Endodermal cell (in vitro differentiated cells): ENCODE data around the gene NXPH2. TPM values are rescaled to one million over a fixed set of nuclear protein-coding genes. Genes with fewer than 3 reads are reported as not detected.

Experiments used
- DNase-seq: peaks from one replicate; pipeline ENCODE4 v3.0.0-alpha.2; 2017
- H3K27ac ChIP-seq: 2 replicates; pipeline ENCODE4 v1.5.1; 2013; ENCODE audit warnings: mild to moderate bottlenecking, low read depth, low read length, moderate library complexity
- H3K27me3 ChIP-seq: 2 replicates; pipeline ENCODE4 v1.6.1; 2013; ENCODE audit warnings: mild to moderate bottlenecking, low read length, moderate library complexity; ENCODE audit not compliant: insufficient read depth, control insufficient read depth, poor library complexity, severe bottlenecking
- H3K36me3 ChIP-seq: 2 replicates; pipeline ENCODE4 v1.7.0; 2013; ENCODE audit warnings: mild to moderate bottlenecking, low read length, moderate library complexity; ENCODE audit not compliant: control insufficient read depth, insufficient read depth
- H3K4me1 ChIP-seq: one replicate; pipeline ENCODE4 v1.7.0; 2013; ENCODE audit warnings: low read length; ENCODE audit not compliant: control insufficient read depth, insufficient read depth
- H3K4me3 ChIP-seq: 2 replicates; pipeline ENCODE4 v1.5.1; 2013; ENCODE audit warnings: mild to moderate bottlenecking, low read length, moderate library complexity
- H3K9ac ChIP-seq: 2 replicates; pipeline ENCODE4 v1.6.1; 2013; ENCODE audit warnings: mild to moderate bottlenecking, low read length, moderate library complexity; ENCODE audit not compliant: poor library complexity, severe bottlenecking; ENCODE audit errors: extremely low read depth
- H3K9me3 ChIP-seq: 2 replicates; pipeline ENCODE4 v1.6.1; 2013; ENCODE audit warnings: mild to moderate bottlenecking, low read length, moderate library complexity; ENCODE audit not compliant: control insufficient read depth
- H3K27ac Mint-ChIP-seq: 2 replicates; pipeline ENCODE4 v1.8.0; 2020; ENCODE audit warnings: mixed read lengths
- H3K27me3 Mint-ChIP-seq: 2 replicates; pipeline ENCODE4 v1.8.0; 2021; ENCODE audit warnings: mild to moderate bottlenecking, mixed read lengths; ENCODE audit not compliant: insufficient read depth
- H3K36me3 Mint-ChIP-seq: 2 replicates; pipeline ENCODE4 v1.8.0; 2020; ENCODE audit warnings: low read depth, mixed read lengths
- H3K4me1 Mint-ChIP-seq: 2 replicates; pipeline ENCODE4 v1.8.0; 2020; ENCODE audit warnings: mixed read lengths
- H3K4me3 Mint-ChIP-seq: 2 replicates; pipeline ENCODE4 v1.8.0; 2020; ENCODE audit warnings: mild to moderate bottlenecking, moderate library complexity, mixed read lengths
- H3K9me3 Mint-ChIP-seq: 2 replicates; pipeline ENCODE4 v1.8.0; 2020; ENCODE audit warnings: mild to moderate bottlenecking, mixed read lengths
- WGBS, 2 experiments: methylation state at CpG; one replicate each; pipeline versions ENCODE4 v1.1.5 to v1.1.7; 2013; ENCODE audit warnings: missing lambda C conversion rate in 2 of 2, mixed read lengths in 1 of 2; ENCODE audit not compliant: insufficient coverage in 1 of 2, insufficient read length in 1 of 2; 5-methylcytosine and 5-hydroxymethylcytosine counted together
- total RNA-seq, 2 donors: library from RNA; stranded (reverse); fragmentation: NEBNext Ultra II Directional in 1 of 2; extraction: Animal tissue kit (Norgen Biotek cat#: 25700) in 1 of 2; gene quantifications; 2 replicates in 1 of 2; 3 replicates in 1 of 2; pipeline ENCODE4 v1.2.1, GENCODE V29; 2021
- TF ChIP-seq, protein P1 (sequence below): fragments of 200-600 bp; sonication (generic); conservative IDR thresholded peaks from 2 replicates; pipeline ENCODE4 v1.5.0; 2021; ENCODE audit warnings: antibody characterized with exemption, mild to moderate bottlenecking

The NXPH2 gene
- total RNA-seq, 2 donors from 2014 or later, result 3.7 to 4.8 TPM

DNA sequence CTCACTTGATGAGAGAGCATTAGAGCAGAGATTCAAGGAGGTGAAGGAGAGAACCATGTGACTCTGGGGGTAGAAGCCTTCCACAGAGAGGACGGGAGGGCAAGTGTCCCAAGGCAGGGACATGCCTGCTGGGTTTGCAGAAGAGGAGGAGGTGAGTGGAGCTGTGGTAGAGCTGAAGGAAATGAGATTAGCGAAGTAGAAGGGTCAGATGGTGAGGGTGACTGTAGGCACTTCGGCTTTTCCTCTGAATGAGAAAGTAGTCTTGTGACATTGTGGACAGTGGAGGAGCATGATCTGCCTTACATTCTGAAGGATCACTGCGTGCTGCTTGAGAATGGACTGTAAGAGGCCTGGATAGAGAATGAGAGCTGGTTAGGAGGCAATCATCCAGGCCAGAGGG is 126.0 kb downstream of the NXPH2 start:
- no peaks in the 10 kb centered on the region for H3K9me3 ChIP-seq
- no peaks in the 10 kb centered on the region for H3K27me3 ChIP-seq
- Mint-ChIP-seq H3K27ac (no peak overlapping the region), H3K4me1 (peaks cover 5% of the 10 kb centered on the region), H3K36me3 (no peaks in the 10 kb centered on the region), H3K4me3 (no peak overlapping the region), H3K27me3 (no peaks in the 10 kb centered on the region), H3K9me3 (no peaks in the 10 kb centered on the region)
- no peak overlapping the region for H3K27ac ChIP-seq
- no peak for DNase-seq
- no peak overlapping the region for H3K4me3 ChIP-seq
- TF ChIP-seq, protein P1, sequence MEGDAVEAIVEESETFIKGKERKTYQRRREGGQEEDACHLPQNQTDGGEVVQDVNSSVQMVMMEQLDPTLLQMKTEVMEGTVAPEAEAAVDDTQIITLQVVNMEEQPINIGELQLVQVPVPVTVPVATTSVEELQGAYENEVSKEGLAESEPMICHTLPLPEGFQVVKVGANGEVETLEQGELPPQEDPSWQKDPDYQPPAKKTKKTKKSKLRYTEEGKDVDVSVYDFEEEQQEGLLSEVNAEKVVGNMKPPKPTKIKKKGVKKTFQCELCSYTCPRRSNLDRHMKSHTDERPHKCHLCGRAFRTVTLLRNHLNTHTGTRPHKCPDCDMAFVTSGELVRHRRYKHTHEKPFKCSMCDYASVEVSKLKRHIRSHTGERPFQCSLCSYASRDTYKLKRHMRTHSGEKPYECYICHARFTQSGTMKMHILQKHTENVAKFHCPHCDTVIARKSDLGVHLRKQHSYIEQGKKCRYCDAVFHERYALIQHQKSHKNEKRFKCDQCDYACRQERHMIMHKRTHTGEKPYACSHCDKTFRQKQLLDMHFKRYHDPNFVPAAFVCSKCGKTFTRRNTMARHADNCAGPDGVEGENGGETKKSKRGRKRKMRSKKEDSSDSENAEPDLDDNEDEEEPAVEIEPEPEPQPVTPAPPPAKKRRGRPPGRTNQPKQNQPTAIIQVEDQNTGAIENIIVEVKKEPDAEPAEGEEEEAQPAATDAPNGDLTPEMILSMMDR, result no peak
- H3K36me3 ChIP-seq, result no peaks in the 10 kb centered on the region
- 92 to 97% methylated on average over 4 of the region's 4 CpGs for WGBS, 2 experiments
- H3K9ac ChIP-seq, result no peak overlapping the region
- no peaks in the 10 kb centered on the region for H3K4me1 ChIP-seq

DNA sequence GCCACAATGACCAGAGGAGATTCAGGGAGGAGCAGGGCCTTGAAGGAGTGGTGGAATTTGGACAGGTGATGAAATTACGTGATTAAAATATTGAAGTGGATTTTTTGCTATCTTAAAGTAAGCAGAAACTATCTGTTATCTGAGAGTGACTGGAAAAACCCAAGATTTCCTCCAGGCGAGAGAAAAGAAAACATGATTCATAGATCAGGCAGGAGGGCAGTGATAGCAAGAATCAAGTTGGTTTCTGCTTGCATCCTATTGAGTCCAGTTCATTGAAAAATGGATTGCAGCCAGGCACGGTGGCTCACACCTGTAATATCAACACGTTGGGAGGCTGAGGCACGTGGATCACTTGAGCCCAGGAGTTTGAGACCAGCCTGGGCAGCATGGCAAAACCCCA is 127.8 kb downstream of the NXPH2 start:
- TF ChIP-seq, protein P1, result no peak
- Histone ChIP-seq H3K27ac (no peak overlapping the region), H3K9ac (no peak overlapping the region), H3K9me3 (no peaks in the 10 kb centered on the region), H3K4me1 (no peaks in the 10 kb centered on the region), H3K36me3 (no peaks in the 10 kb centered on the region), H3K27me3 (no peaks in the 10 kb centered on the region), H3K4me3 (no peak overlapping the region)
- DNase-seq, result no peak
- H3K9me3 Mint-ChIP-seq, result no peaks in the 10 kb centered on the region
- no peak overlapping the region for H3K4me3 Mint-ChIP-seq
- no peaks in the 10 kb centered on the region for H3K27me3 Mint-ChIP-seq
- WGBS, 2 experiments, result 89 to 94% methylated on average over 4 to 5 of the region's 5 CpGs
- no peaks in the 10 kb centered on the region for H3K36me3 Mint-ChIP-seq
- H3K4me1 Mint-ChIP-seq, result peaks cover 13% of the 10 kb centered on the region
- H3K27ac Mint-ChIP-seq, result no peak overlapping the region

DNA sequence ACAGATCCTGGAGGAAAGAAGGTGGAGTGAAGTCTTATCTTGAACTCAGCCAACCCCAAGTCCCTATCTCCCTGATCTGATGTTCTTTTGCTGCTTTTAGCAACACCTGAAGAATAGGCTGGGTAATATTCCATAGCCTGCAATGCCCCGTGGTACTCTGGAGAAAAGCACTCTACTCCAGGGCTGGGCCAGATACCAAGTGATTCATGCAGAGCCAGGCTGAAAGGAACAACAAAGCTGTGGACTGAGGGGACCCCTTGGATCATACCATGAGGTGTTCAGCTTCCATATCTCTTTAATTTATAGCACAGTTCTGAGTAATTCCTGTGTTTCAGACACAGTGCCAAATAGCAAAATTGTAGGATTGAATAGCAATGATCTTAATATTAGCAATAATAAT is 130.6 kb downstream of the NXPH2 start:
- peaks cover 13% of the 10 kb centered on the region for H3K4me1 Mint-ChIP-seq
- H3K4me1 ChIP-seq, result no peaks in the 10 kb centered on the region
- H3K9ac ChIP-seq, result no peak overlapping the region
- no peak overlapping the region for H3K4me3 ChIP-seq
- DNase-seq, result no peak
- no peaks in the 10 kb centered on the region for H3K27me3 ChIP-seq
- no peaks in the 10 kb centered on the region for H3K27me3 Mint-ChIP-seq
- TF ChIP-seq, protein P1, result no peak
- 50 to 60% methylated on average over 1 of the region's 1 CpG for WGBS, 2 experiments
- no peaks in the 10 kb centered on the region for H3K9me3 Mint-ChIP-seq
- H3K27ac Mint-ChIP-seq, result no peak overlapping the region
- no peaks in the 10 kb centered on the region for H3K36me3 Mint-ChIP-seq
- H3K36me3 ChIP-seq, result no peaks in the 10 kb centered on the region
- no peaks in the 10 kb centered on the region for H3K9me3 ChIP-seq
- H3K27ac ChIP-seq, result no peak overlapping the region
- H3K4me3 Mint-ChIP-seq, result no peak overlapping the region
